ENCODE results near the gene TWNK. TPM values are rescaled to one million over a fixed set of nuclear protein-coding genes. Genes with fewer than 3 reads are reported as not detected.

TWNK gene
- total RNA-seq, 4 donors from 2014 or later = 8.3 to 10.8 (median 8.9) TPM

DNA sequence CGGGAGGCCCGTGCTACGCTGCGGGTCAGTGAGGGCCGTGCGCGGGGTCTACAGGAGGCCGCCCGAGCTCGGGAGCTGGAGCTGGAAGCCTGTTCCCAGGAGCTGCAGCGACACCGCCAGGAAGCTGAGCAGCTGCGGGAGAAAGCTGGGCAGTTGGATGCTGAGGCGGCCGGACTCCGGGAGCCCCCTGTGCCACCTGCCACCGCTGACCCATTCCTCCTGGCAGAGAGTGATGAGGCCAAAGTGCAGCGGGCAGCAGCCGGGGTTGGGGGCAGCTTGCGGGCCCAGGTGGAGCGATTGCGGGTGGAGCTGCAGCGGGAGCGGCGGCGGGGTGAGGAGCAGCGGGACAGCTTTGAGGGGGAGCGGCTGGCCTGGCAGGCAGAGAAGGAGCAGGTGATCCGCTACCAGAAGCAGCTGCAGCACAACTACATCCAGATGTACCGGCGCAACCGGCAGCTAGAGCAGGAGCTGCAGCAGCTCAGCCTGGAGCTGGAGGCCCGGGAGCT is 19.3 kb downstream of the TWNK start:
- H3K4me1 ChIP-seq = peaks cover 2 to 78% (median 26%) of the 10 kb centered on the region in 3 donors
- H3K9me3 ChIP-seq = no peaks in the 10 kb centered on the region
- TF ChIP-seq POLR2AphosphoS5 (IDR thresholded peaks at IDR 0.05) (no peak), POLR2A (IDR thresholded peaks at IDR 0.05) (no peak), EP300 (IDR thresholded peaks at IDR 0.05) (no peak)
- TF ChIP-seq, protein P1, sequence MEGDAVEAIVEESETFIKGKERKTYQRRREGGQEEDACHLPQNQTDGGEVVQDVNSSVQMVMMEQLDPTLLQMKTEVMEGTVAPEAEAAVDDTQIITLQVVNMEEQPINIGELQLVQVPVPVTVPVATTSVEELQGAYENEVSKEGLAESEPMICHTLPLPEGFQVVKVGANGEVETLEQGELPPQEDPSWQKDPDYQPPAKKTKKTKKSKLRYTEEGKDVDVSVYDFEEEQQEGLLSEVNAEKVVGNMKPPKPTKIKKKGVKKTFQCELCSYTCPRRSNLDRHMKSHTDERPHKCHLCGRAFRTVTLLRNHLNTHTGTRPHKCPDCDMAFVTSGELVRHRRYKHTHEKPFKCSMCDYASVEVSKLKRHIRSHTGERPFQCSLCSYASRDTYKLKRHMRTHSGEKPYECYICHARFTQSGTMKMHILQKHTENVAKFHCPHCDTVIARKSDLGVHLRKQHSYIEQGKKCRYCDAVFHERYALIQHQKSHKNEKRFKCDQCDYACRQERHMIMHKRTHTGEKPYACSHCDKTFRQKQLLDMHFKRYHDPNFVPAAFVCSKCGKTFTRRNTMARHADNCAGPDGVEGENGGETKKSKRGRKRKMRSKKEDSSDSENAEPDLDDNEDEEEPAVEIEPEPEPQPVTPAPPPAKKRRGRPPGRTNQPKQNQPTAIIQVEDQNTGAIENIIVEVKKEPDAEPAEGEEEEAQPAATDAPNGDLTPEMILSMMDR (IDR thresholded peaks at IDR 0.05) = no peak
- no peaks in the 10 kb centered on the region for H3K27me3 ChIP-seq
- H3K36me3 ChIP-seq = peaks cover 0 to 52% of the 10 kb centered on the region in 2 donors
- H3K4me3 ChIP-seq = no peak overlapping the region
- no peak for ATAC-seq
- 90% methylated on average over 4 of the region's 33 CpGs; no CpG with 5 or more reads in 1 of the 2 donors for WGBS, 2 donors (ENCODE audit: low coverage in 1 of 2)
- H3K27ac ChIP-seq = peak overlapping the region in 3 of 4 donors; percentile 62 to 69 (median 65)

DNA sequence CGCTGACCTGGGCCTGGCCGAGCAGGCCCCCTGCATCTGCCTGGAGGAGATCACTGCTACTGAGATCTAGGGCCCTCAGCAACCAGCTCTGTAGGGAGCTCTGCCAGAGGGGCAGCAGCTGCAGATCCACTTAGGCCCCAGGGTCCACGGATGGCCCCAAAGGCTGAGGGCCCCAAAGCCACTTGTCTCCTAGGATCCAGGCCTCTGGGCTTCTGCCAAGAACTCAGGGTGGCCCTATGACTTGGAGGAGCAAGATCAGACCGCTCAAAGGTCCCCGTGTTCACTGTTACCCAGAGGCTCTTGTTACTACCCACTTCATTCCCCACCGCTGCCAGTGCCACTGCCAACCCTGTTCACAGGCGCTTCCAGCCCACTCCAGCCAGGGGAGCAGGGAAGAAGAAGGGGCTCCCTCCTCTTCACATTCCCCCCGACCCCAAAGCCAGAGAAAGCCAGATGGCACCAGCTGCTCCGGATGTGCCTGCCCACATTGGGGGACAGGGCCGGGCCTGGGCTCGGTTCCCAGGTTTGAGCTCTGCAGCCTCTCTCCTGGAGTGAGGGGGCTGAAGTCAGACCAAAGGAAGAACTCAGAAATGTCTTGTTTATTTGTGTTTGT is 19.9 kb downstream of the TWNK start:
- peaks cover 0 to 78% (median 20%) of the 10 kb centered on the region in 3 donors for H3K4me1 ChIP-seq
- H3K4me3 ChIP-seq = no peak overlapping the region
- peaks cover 0 to 52% of the 10 kb centered on the region in 2 donors for H3K36me3 ChIP-seq
- H3K9me3 ChIP-seq = no peaks in the 10 kb centered on the region
- no peak for TF ChIP-seq POLR2AphosphoS5 (IDR thresholded peaks at IDR 0.05)
- TF ChIP-seq, protein P1 (IDR thresholded peaks at IDR 0.05) = no peak
- no peak for TF ChIP-seq POLR2A (IDR thresholded peaks at IDR 0.05)
- H3K27ac ChIP-seq = peak overlapping the region in 3 of 4 donors; percentile 62 to 69 (median 65)
- 0% methylated on average over 2 of the region's 11 CpGs; no CpG with 5 or more reads in 1 of the 2 donors for WGBS, 2 donors (ENCODE audit: low coverage in 1 of 2)
- ATAC-seq = no peak
- H3K27me3 ChIP-seq = no peaks in the 10 kb centered on the region

DNA sequence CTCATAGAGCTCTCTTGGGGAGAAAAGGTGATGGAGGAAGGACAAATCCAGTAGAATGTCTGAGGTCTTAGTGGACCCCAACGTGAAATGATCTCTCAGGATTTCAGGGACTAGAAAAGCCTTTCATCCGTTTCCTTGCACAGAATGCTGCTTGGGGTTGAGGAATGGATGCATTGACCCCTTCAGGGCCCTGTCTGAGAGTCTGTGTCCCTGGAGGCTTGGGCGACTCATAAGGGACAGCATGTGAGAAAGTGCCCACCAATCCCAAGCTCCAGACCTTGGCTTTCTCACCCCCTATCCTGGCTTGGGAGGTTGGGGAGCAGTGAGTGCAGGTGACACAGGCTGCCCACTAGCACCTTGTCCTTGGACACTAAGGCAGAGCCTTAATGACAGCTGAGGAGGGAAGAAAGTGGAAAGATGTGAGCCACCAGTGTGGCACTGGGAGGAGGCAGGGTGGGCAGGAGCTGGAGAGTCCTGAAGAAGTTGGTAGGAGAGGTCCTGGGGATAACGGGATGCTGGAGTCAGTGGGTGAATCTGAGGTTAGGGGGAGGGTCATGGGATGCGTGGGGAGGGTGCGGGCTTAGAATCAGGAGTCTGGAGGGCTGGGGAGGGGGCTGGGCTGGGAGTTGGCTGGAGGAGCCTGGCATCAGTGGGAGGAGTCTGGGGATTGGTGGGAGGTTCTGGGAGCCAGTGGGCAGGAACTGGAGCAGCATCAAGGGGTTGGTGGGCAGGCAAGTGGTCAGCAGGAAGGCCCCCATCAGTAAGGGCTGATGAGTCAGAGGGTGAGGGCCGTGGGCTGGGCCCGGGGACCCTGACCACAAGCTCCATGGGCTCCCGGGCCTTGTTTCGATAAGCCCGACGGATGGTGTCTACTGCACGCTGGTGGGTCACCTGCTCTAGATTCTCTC is 20.8 kb downstream of the TWNK start:
- no peaks in the 10 kb centered on the region for H3K27me3 ChIP-seq
- peak overlapping the region in 3 of 4 donors; percentile 65 to 71 (median 69) for H3K27ac ChIP-seq
- H3K4me1 ChIP-seq = peaks cover 0 to 78% (median 21%) of the 10 kb centered on the region in 3 donors
- ATAC-seq = no peak
- no peak overlapping the region for H3K4me3 ChIP-seq
- H3K9me3 ChIP-seq = no peaks in the 10 kb centered on the region
- WGBS, 2 donors (ENCODE audit: low coverage in 1 of 2) = 22 to 40% methylated on average over 4 to 8 of the region's 13 CpGs
- peaks cover 0 to 44% of the 10 kb centered on the region in 2 donors for H3K36me3 ChIP-seq
- peak; percentile 26 for TF ChIP-seq POLR2AphosphoS5 (IDR thresholded peaks at IDR 0.05)
- no peak for TF ChIP-seq EP300 (IDR thresholded peaks at IDR 0.05)

- peaks cover 0 to 36% of the 10 kb centered on the region in 2 donors for H3K36me3 ChIP-seq
- no peak overlapping the region for H3K4me3 ChIP-seq
- H3K4me1 ChIP-seq = peaks cover 0 to 78% (median 26%) of the 10 kb centered on the region in 3 donors
- WGBS, 2 donors (ENCODE audit: low coverage in 1 of 2) = 63 to 67% methylated on average over 2 of the region's 6 CpGs
- H3K27me3 ChIP-seq = no peaks in the 10 kb centered on the region
- peak overlapping the region in 3 of 4 donors; percentile 65 to 71 (median 69) for H3K27ac ChIP-seq
- H3K9me3 ChIP-seq = no peaks in the 10 kb centered on the region
- ATAC-seq = no peak
- TF ChIP-seq, protein P1 (IDR thresholded peaks at IDR 0.05) = no peak
- TF ChIP-seq POLR2A (IDR thresholded peaks at IDR 0.05) (no peak), POLR2AphosphoS5 (IDR thresholded peaks at IDR 0.05) (no peak), EP300 (IDR thresholded peaks at IDR 0.05) (no peak)
Observed at GRCh38 chr10:101008823-101009423, 21.6 kb downstream of the TWNK start.

DNA sequence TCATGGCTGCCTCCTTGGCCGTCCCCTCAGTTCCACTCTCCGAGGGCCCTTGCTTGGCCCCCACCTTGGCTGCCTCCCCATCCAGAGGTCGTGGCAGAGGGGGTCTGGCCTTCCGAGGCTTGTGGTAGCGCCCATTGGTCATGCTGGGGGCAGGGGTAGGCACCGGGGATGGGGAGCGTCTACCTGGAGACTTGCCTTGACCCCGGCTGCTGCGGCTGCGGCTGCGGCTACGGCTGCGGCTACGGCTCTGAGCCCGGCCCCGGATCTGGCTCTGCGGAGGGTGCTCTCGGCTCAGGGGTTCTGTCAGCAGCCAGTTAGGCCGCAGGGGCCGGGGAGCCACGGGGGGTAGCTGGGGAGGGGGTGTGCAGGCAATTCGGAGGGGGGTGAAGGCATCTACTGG is 23.0 kb downstream of the TWNK start:
- peaks cover 0 to 75% (median 29%) of the 10 kb centered on the region in 3 donors for H3K4me1 ChIP-seq
- TF ChIP-seq, protein P1 (IDR thresholded peaks at IDR 0.05) = no peak
- TF ChIP-seq POLR2A (IDR thresholded peaks at IDR 0.05) (no peak), EP300 (IDR thresholded peaks at IDR 0.05) (no peak), POLR2AphosphoS5 (IDR thresholded peaks at IDR 0.05) (no peak)
- H3K4me3 ChIP-seq = no peak overlapping the region
- H3K27me3 ChIP-seq = no peaks in the 10 kb centered on the region
- H3K36me3 ChIP-seq = peaks cover 0 to 22% of the 10 kb centered on the region in 2 donors
- no peaks in the 10 kb centered on the region for H3K9me3 ChIP-seq
- H3K27ac ChIP-seq = no peak overlapping the region
- no peak for ATAC-seq
- no CpG with 5 or more reads among the region's 22 CpGs for WGBS, 2 donors (ENCODE audit: low coverage in 1 of 2)

Data from gastroesophageal sphincter (tissue), 4 donors.